Epithelial cell of proximal tubule (primary cell): ENCODE data around the gene CLIC2. TPM values are rescaled to one million over a fixed set of nuclear protein-coding genes. Genes with fewer than 3 reads are reported as not detected.
"Not testable (repeated sequence)": the region's sequence is repeated elsewhere in the genome, so short reads cannot be mapped to it uniquely, and the experiment has no call there.

ENCODE experiments used
- DNase-seq: peaks from one replicate; pipeline ENCODE4 v3.0.0-alpha.2; 2011; ENCODE audit warnings: low read depth
- H3K4me3 ChIP-seq: 2 replicates; pipeline ENCODE4 v1.5.1; 2011; ENCODE audit warnings: low read depth, mild to moderate bottlenecking, low read length
- total RNA-seq: library from RNA; depleted of rRNA; stranded (reverse); fragments of >200 nt; gene quantifications from 2 replicates; pipeline ENCODE4 v1.2.3, GENCODE V29; 2015
- TF ChIP-seq, protein P1 (sequence below): conservative IDR thresholded peaks from 2 replicates; pipeline ENCODE4 v1.5.1; 2012; ENCODE audit warnings: low read depth, mild to moderate bottlenecking, low read length

The CLIC2 gene
- total RNA-seq, 1 donor from 2014 or later = not detected

DNA sequence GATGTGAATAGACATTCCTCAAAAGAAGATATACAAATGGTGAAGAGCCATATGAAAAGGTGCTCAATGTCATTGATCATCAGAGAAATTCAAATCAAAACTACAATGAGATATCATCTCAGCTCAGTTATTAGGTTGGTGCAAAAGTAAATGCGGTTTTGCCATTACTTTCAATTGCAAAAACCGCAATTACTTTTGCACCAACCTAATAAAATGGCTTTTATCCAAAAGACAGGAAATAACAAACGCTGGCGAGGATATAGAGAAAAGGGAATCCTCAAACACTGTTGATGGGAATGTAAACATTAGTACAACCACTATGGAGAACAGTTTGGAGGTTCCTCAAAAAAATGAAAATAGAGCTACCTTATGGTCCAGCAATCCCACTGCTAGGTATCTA is 5.1 kb downstream of the CLIC2 start:
- TF ChIP-seq, protein P1, sequence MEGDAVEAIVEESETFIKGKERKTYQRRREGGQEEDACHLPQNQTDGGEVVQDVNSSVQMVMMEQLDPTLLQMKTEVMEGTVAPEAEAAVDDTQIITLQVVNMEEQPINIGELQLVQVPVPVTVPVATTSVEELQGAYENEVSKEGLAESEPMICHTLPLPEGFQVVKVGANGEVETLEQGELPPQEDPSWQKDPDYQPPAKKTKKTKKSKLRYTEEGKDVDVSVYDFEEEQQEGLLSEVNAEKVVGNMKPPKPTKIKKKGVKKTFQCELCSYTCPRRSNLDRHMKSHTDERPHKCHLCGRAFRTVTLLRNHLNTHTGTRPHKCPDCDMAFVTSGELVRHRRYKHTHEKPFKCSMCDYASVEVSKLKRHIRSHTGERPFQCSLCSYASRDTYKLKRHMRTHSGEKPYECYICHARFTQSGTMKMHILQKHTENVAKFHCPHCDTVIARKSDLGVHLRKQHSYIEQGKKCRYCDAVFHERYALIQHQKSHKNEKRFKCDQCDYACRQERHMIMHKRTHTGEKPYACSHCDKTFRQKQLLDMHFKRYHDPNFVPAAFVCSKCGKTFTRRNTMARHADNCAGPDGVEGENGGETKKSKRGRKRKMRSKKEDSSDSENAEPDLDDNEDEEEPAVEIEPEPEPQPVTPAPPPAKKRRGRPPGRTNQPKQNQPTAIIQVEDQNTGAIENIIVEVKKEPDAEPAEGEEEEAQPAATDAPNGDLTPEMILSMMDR = no peak
- DNase-seq = no peak
- H3K4me3 ChIP-seq = no peak overlapping the region

DNA sequence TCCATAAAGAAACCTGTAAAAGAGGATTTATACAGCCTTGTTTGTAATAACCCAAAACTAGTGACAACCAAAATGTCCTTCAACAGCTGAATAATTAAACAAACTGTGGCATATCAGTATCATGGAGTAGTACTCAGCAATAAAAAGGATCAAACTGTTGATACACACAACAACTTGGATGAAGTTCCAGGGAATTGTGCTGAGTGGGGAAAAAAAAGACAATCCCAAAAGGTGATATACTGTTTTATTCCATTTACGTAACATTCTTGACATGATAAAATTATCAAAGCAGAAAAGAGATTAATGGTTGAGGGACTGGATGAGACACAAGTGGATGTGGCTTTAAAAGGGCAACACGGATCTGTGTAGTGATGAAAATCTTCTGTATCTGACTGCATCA is 7.8 kb downstream of the CLIC2 start:
- TF ChIP-seq, protein P1 = no peak
- no peak for DNase-seq
- no peak overlapping the region for H3K4me3 ChIP-seq

DNA sequence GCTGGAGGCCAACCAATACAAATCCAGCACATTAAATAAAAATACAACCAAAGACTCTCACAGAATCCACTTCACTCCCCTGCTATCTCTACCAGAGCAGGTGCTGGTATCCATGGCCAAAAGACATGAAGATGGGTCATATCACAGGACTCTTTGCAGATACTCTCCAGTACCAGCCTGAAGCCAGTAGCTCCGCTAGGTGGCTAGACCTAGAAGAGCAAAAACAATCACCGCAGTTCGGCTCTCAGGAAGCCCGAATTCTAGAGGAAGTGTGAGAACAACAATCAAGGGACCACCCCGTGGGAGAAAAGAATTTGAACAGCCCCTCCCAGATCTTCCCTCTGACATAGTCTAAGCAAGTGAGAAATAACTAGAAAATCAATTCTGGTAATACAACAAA is 20.2 kb downstream of the CLIC2 start:
- DNase-seq = no peak
- TF ChIP-seq, protein P1 = no peak
- no peak overlapping the region for H3K4me3 ChIP-seq

DNA sequence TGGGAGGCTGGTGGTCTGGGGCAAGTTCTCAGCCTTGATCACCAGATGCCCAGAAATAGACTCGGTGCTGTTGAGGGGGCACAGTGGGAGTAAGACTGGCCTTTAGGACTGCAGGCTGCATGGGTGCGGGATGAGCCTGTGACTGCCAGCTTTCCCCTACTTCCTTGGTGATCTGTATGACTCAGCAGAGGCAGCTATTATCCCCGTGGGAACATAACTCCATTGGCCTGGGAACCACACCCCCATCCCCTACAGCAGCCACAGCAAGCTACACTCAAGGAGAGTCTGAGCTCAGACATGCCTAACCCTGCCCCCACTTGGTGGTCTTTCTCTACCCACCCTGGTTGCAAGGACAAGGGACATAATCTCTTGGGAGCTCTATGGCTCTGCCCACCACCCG is 20.6 kb downstream of the CLIC2 start:
- no peak overlapping the region for H3K4me3 ChIP-seq
- no peak for DNase-seq
- TF ChIP-seq, protein P1 = no peak

DNA sequence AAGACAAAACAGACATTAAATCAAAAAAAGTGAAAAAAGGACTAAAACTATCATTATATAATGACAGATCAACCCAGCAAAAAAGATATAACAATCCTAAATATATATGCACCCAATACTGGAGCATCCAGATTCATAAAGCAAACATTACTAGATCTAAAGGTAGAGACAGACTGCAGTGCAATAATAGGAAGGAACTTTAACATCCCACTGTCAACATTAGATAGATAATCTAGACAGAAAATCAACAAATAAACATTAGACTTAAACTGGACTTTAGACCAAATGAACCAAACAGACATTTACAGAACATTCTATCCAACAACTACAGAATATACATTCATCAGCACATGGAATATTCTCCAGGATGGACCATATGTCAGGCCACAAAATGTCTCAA is 40.6 kb downstream of the CLIC2 start:
- no peak overlapping the region for H3K4me3 ChIP-seq
- DNase-seq = no peak
- TF ChIP-seq, protein P1 = no peak

DNA sequence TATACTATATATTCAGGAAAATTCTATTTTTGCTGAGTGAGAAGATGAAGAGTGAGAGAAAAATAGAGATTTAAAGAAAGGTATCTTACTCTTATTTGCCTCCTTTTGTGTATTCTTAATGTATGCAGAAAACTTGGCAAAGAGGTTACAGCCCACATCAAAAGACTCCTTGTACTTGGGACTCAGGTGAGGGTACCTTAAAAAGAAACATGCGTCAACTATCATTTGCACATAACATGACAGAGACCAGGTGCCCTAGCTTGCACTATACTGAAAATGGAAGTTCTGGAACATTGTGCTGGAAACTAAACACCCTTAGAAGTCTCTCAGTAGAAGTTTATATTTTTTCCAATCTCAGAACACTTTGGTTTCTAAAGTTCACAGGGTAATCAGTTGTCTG is 54.5 kb downstream of the CLIC2 start:
- TF ChIP-seq, protein P1 = no peak
- DNase-seq = no peak
- H3K4me3 ChIP-seq = no peak overlapping the region

DNA sequence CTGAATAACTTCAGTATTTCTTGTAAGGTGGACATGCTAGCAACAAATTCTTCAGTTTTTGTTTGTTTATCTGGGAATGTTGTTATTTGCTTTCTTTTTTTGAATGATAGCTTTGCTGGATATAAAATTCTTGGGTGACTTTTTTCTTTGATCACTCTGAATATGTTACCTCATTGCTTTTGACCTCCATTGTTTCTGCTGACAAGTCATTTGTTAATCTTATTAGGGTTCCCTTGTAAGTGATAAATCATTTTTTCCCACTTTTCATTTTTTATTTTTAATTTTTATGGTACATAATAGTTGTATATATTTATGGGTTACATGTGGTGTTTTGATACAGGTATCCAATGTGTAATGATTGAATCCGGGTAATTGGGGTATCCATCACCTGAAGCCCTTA is 63.4 kb downstream of the CLIC2 start:
- TF ChIP-seq, protein P1 = no peak
- DNase-seq = no peak

DNA sequence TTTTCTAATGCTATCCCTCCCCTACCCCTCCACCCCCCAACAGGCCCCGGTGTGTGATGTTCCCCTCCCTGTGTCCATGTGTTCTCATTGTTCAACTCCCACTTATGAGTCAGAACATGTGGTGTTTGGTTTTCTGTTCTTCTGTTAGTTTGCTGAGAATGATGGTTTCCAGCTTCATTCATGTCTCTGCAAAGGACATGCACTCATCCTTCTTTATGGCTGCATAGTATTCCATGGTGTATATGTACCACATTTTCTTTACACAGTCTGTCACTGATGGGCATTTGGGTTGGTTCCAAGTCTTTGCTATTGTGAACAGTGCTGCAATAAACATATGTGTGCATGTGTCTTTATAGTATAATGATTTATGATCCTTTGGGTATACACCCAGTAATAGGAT is 66.4 kb downstream of the CLIC2 start:
- not testable (repeated sequence) for H3K4me3 ChIP-seq, DNase-seq

More for the DNA sequence above, 63.4 kb downstream of the CLIC2 start:
- H3K4me3 ChIP-seq = no peak overlapping the region
